ENCODE measurements around the gene TMEFF1.

DNA sequence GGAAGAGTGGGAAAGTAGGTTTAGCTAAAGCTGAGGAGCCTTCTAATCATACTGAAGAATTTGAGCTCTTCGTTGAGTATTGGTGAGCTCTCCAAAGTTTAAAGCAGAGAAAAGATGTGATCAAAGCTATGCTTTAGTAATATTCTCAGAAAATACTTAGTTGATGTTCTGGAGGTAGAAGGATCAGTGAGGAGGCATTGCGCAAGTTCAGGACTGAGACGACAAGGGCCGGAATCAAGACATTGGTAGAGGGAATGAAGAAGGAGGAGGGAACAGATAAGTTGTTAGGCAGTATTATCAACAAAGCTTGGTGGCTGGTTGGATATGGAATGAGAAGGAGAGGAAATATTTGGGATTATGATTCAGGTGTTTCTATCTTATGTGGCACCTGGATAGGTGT is 112.0 kb downstream of the TMEFF1 start:
- TF ChIP-seq, protein P1, sequence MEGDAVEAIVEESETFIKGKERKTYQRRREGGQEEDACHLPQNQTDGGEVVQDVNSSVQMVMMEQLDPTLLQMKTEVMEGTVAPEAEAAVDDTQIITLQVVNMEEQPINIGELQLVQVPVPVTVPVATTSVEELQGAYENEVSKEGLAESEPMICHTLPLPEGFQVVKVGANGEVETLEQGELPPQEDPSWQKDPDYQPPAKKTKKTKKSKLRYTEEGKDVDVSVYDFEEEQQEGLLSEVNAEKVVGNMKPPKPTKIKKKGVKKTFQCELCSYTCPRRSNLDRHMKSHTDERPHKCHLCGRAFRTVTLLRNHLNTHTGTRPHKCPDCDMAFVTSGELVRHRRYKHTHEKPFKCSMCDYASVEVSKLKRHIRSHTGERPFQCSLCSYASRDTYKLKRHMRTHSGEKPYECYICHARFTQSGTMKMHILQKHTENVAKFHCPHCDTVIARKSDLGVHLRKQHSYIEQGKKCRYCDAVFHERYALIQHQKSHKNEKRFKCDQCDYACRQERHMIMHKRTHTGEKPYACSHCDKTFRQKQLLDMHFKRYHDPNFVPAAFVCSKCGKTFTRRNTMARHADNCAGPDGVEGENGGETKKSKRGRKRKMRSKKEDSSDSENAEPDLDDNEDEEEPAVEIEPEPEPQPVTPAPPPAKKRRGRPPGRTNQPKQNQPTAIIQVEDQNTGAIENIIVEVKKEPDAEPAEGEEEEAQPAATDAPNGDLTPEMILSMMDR (IDR thresholded peaks at IDR 0.05) = no peak
- TF ChIP-seq POLR2A (IDR thresholded peaks at IDR 0.05) = no peak

Data from body of pancreas (tissue), 4 donors.